Erythroblast (primary cell): ENCODE results near the gene IL1B.

Source experiments
- GATA1 ChIP-seq: IDR thresholded peaks from 2 replicates; pipeline ENCODE4 v1.6.1; 2011; ENCODE audit warnings: low read depth, mild to moderate bottlenecking, control low read depth, low read length, moderate library complexity
- POLR2A ChIP-seq: IDR thresholded peaks from 2 replicates; pipeline ENCODE4 v1.6.1; 2011; ENCODE audit warnings: mild to moderate bottlenecking, low read length

- no peak for TF ChIP-seq POLR2A
- no peak for TF ChIP-seq GATA1
Measured at GRCh38 chr2:112811841-112812306, 24.7 kb downstream of the IL1B start.
